AG09309 (cell line): Measurements from ENCODE around the gene SERPINB6.
"Not testable (repeated sequence)": the region's sequence is repeated elsewhere in the genome, so short reads cannot be mapped to it uniquely, and the experiment has no call there.

Experiments
- DNase-seq: peaks from one replicate; pipeline ENCODE4 v3.0.0-alpha.2; 2010; ENCODE audit warnings: low read depth
- H3K4me3 ChIP-seq: 2 replicates; pipeline ENCODE4 v1.5.1; 2011; ENCODE audit warnings: mild to moderate bottlenecking, low read depth, low read length, moderate library complexity; ENCODE audit not compliant: control insufficient read depth
- CTCF ChIP-seq: IDR thresholded peaks from 2 replicates; pipeline ENCODE4 v1.5.1; 2011; ENCODE audit warnings: mild to moderate bottlenecking, low read depth, low read length, inconsistent platforms; ENCODE audit not compliant: insufficient read depth, control insufficient read depth; ENCODE audit errors: missing control alignments

Gene SERPINB6

GRCh38 chr6:2945153-2945452 is 26.3 kb downstream of the SERPINB6 start:
- H3K4me3 ChIP-seq, result no peak overlapping the region
- TF ChIP-seq CTCF, result no peak
- DNase-seq, result no peak

- no peak for DNase-seq
These were observed 26.8 kb downstream of the SERPINB6 start for GRCh38 chr6:2944405-2945152.

GRCh38 chr6:2943564-2943955 is 27.8 kb downstream of the SERPINB6 start:
- DNase-seq, result no peak
- H3K4me3 ChIP-seq, result no peak overlapping the region
- no peak for TF ChIP-seq CTCF

More at GRCh38 chr6:2944405-2945152, 26.8 kb downstream of the SERPINB6 start:
- H3K4me3 ChIP-seq, result no peak overlapping the region
- no peak for TF ChIP-seq CTCF

GRCh38 chr6:2942914-2943563 is 28.3 kb downstream of the SERPINB6 start:
- no peak for TF ChIP-seq CTCF
- no peak overlapping the region for H3K4me3 ChIP-seq
- no peak for DNase-seq

GRCh38 chr6:2942116-2942515 is 29.3 kb downstream of the SERPINB6 start:
- not testable (repeated sequence) for H3K4me3 ChIP-seq, DNase-seq

GRCh38 chr6:2940851-2941250 is 30.5 kb downstream of the SERPINB6 start:
- DNase-seq, result no peak
- no peak overlapping the region for H3K4me3 ChIP-seq
- TF ChIP-seq CTCF, result no peak

GRCh38 chr6:2940010-2940850 is 31.1 kb downstream of the SERPINB6 start:
- TF ChIP-seq CTCF, result no peak
- no peak overlapping the region for H3K4me3 ChIP-seq
- no peak for DNase-seq
